ENCODE measurements around the gene CLASP2. TPM values are rescaled to one million over a fixed set of nuclear protein-coding genes. Genes with fewer than 3 reads are reported as not detected.

CLASP2 gene
- total and polyA plus RNA-seq, 2 experiments from 2014 or later = 12.3 to 30.4 TPM

DNA sequence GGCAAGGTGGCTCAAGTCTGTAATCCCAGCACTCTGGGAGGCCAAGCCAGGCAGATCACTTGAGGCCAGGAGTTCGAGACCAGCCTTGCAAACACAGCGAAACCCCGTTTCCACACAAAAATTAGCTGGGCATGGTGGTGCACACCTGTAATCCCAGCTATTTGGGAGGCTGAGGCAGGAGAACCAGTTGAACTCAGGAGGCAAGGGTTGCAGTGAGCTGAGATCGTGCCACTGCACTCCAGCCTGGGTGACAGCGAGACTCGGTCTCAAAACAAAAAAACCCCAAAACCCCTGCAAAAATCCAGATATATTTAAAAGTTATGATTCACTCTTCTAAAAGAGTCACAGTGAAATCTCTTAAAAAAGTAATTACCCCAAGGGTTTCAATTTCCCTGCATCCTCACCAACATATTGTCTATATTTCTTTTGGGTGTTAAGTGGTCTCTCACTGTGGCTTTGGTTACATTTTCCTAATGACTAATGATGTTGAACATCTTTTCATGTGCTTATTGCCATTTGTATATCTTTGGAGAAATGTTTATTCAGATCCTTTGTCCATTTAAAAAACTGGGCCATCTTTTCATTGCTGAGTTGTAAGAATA is 204.7 kb downstream of the CLASP2 start:
- Histone ChIP-seq H3K9ac (no peak overlapping the region), H3K4me1 (ENCODE audit: insufficient read depth) (no peaks in the 10 kb centered on the region), H2AFZ (no peak overlapping the region), H3K36me3 (ENCODE audit: low read depth) (no peaks in the 10 kb centered on the region), H4K20me1 (ENCODE audit: insufficient read depth) (no peaks in the 10 kb centered on the region), H3K4me2 (ENCODE audit: unreplicated experiment) (no peak overlapping the region), H3K27me3 (replicated peaks; ENCODE audit: insufficient read depth) (no peaks in the 10 kb centered on the region), H3K9me2 (ENCODE audit: insufficient read depth) (no peaks in the 10 kb centered on the region), H3K9me3 (ENCODE audit: low read depth) (no peaks in the 10 kb centered on the region), H3K79me2 (ENCODE audit: insufficient read depth) (no peaks in the 10 kb centered on the region), H3K27ac (no peak overlapping the region), H3F3A (ENCODE audit: insufficient read depth) (no peaks in the 10 kb centered on the region), H3K4me3 (no peak overlapping the region)
- in situ Hi-C loops (cut with MboI) = no loop called here
- 93 to 97% methylated on average over 6 of the region's 6 CpGs for WGBS, 2 experiments (ENCODE audit: low coverage in 1 of 2, low lambda C conversion rate in 2 of 2, missing lambda C conversion rate in 2 of 2)
- no peak for DNase-seq
- no peak for TF ChIP-seq EZH2 (IDR thresholded peaks at IDR 0.05; ENCODE audit: insufficient read depth, poor library complexity, severe bottlenecking)
- TF ChIP-seq EZH2phosphoT487 (IDR thresholded peaks at IDR 0.05; ENCODE audit: insufficient read depth, low read depth) = no peak

DNA sequence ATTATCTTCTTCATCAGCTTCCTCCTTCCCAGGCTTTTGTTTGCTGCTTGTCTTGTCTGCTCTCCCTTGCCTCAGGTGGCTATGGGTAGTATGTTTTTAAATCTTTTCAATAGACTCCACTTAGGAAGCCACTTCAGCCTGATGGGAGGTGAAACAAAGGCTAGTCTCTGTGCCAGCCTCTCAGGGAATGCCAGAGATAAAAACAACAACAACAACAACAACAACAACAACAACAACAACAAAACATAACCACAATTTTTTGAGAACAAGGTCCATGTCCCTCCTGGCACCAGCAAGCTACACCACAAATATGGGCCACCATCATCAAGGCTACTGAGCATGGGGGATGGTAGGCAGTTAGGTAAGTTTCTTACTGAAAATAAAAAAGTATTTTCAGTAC is 213.0 kb downstream of the CLASP2 start:
- Histone ChIP-seq H3F3A (ENCODE audit: insufficient read depth) (no peaks in the 10 kb centered on the region), H3K4me2 (ENCODE audit: unreplicated experiment) (no peak overlapping the region), H3K4me1 (ENCODE audit: insufficient read depth) (no peaks in the 10 kb centered on the region), H4K20me1 (ENCODE audit: insufficient read depth) (no peaks in the 10 kb centered on the region), H3K36me3 (ENCODE audit: low read depth) (0 out of 2 replicates have a peak, but pooled peaks cover 9% of the 10 kb centered on the region), H3K27ac (no peak overlapping the region), H3K27me3 (replicated peaks; ENCODE audit: insufficient read depth) (no peaks in the 10 kb centered on the region), H3K9ac (no peak overlapping the region), H3K9me3 (ENCODE audit: low read depth) (no peaks in the 10 kb centered on the region), H3K4me3 (no peak overlapping the region), H3K9me2 (ENCODE audit: insufficient read depth) (no peaks in the 10 kb centered on the region), H2AFZ (no peak overlapping the region), H3K79me2 (ENCODE audit: insufficient read depth) (no peaks in the 10 kb centered on the region)
- in situ Hi-C loops (cut with MboI) = no loop called here
- TF ChIP-seq EZH2 (IDR thresholded peaks at IDR 0.05; ENCODE audit: insufficient read depth, poor library complexity, severe bottlenecking) (no peak), EZH2phosphoT487 (IDR thresholded peaks at IDR 0.05; ENCODE audit: insufficient read depth, low read depth) (no peak)
- DNase-seq = no peak

DNA sequence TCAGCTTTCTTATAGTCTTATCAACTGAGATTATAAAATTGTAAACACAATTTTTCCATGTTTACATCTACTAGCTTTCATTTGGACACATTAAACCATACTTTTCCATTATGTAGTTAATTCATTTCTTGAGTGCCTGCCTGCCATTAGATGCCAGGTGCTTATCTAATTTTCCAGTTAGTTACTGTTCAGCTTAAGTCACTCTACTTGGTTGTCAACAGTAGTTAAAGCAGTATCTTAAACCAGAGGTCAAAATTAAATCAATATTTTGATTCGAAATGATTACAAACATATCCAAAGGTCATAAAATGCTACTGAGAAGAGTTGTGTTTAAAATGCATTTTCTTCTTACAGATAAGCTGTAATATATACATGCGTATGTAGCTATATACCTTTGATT is 221.6 kb downstream of the CLASP2 start:
- Histone ChIP-seq H3K4me1 (ENCODE audit: insufficient read depth) (no peaks in the 10 kb centered on the region), H3K9me2 (ENCODE audit: insufficient read depth) (no peaks in the 10 kb centered on the region), H3K27ac (no peak overlapping the region), H3K79me2 (ENCODE audit: insufficient read depth) (no peaks in the 10 kb centered on the region), H3K4me2 (ENCODE audit: unreplicated experiment) (no peak overlapping the region), H3K9ac (no peak overlapping the region), H3K4me3 (no peak overlapping the region), H3K27me3 (replicated peaks; ENCODE audit: insufficient read depth) (no peaks in the 10 kb centered on the region), H3F3A (ENCODE audit: insufficient read depth) (no peaks in the 10 kb centered on the region), H3K9me3 (ENCODE audit: low read depth) (no peaks in the 10 kb centered on the region), H4K20me1 (ENCODE audit: insufficient read depth) (no peaks in the 10 kb centered on the region), H3K36me3 (ENCODE audit: low read depth) (no peaks in the 10 kb centered on the region), H2AFZ (no peak overlapping the region)
- TF ChIP-seq EZH2 (IDR thresholded peaks at IDR 0.05; ENCODE audit: insufficient read depth, poor library complexity, severe bottlenecking) = no peak
- no peak for TF ChIP-seq EZH2phosphoT487 (IDR thresholded peaks at IDR 0.05; ENCODE audit: insufficient read depth, low read depth)
- in situ Hi-C loops (cut with MboI) = no loop called here
- WGBS, 2 experiments (ENCODE audit: low coverage in 1 of 2, low lambda C conversion rate in 2 of 2, missing lambda C conversion rate in 2 of 2) = 70 to 73% methylated on average over 2 of the region's 2 CpGs
- no peak for DNase-seq

DNA sequence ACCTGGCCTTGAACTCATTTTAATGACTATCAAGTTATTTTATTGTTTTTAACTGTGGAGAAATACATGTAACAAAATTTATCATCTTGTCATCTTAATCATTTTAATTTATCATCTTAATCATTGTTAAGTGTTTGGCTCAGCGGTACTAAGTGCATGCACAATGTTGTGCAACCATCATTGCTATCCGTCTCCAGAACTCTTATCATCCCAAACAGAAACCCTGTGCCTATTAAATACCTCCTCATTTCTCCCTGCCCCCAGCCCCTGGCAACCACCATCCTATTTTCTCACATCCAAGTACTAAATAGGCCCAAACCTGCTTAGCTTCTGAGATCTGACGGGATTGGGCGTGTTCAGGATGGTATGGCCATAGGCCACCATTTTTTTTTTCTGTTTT is 226.3 kb downstream of the CLASP2 start:
- Histone ChIP-seq H3K36me3 (ENCODE audit: low read depth) (no peaks in the 10 kb centered on the region), H3K79me2 (ENCODE audit: insufficient read depth) (no peaks in the 10 kb centered on the region), H3K9ac (no peak overlapping the region), H3K4me3 (no peak overlapping the region), H3K9me3 (ENCODE audit: low read depth) (no peaks in the 10 kb centered on the region), H3K27ac (no peak overlapping the region), H3K4me1 (ENCODE audit: insufficient read depth) (no peaks in the 10 kb centered on the region), H3K4me2 (ENCODE audit: unreplicated experiment) (no peak overlapping the region), H3K9me2 (ENCODE audit: insufficient read depth) (no peaks in the 10 kb centered on the region), H4K20me1 (ENCODE audit: insufficient read depth) (no peaks in the 10 kb centered on the region), H3F3A (ENCODE audit: insufficient read depth) (no peaks in the 10 kb centered on the region), H3K27me3 (replicated peaks; ENCODE audit: insufficient read depth) (no peaks in the 10 kb centered on the region), H2AFZ (no peak overlapping the region)
- no peak for DNase-seq
- in situ Hi-C loops (cut with MboI) = no loop called here
- WGBS, 2 experiments (ENCODE audit: low coverage in 1 of 2, low lambda C conversion rate in 2 of 2, missing lambda C conversion rate in 2 of 2) = 85 to 93% methylated on average over 4 of the region's 4 CpGs
- no peak for TF ChIP-seq EZH2phosphoT487 (IDR thresholded peaks at IDR 0.05; ENCODE audit: insufficient read depth, low read depth)
- TF ChIP-seq EZH2 (IDR thresholded peaks at IDR 0.05; ENCODE audit: insufficient read depth, poor library complexity, severe bottlenecking) = no peak

DNA sequence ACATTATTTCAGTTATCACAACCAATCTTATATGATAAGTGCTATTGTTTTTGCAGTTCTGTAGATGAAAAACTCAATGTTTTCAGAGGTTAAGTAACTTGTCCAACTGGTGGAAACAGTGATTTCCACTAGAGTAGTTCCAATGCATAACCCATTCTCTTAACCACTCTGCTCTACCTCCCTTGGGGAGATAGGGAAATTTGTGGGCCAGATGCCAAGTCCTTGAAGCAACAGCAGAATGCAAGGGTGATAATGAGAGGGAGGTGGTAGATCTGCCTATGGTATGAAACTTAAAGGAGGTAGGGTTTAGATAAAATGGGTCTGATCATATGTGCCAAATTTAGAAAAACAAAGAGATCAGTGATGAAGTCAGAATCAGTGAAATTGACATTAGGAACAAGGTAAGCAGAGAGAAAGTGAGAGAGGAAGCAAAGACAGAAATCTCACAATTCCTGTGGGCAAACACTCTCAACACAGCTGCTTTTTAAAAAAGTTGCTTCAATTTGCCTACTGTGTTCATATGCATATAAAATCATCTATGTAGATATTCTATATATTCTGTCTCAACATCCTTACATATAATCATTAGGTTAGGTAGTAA is 227.3 kb downstream of the CLASP2 start:
- no peak for DNase-seq
- Histone ChIP-seq H2AFZ (no peak overlapping the region), H3K36me3 (ENCODE audit: low read depth) (no peaks in the 10 kb centered on the region), H3K79me2 (ENCODE audit: insufficient read depth) (no peaks in the 10 kb centered on the region), H3K9me2 (ENCODE audit: insufficient read depth) (no peaks in the 10 kb centered on the region), H3K9me3 (ENCODE audit: low read depth) (no peaks in the 10 kb centered on the region), H4K20me1 (ENCODE audit: insufficient read depth) (no peaks in the 10 kb centered on the region), H3K27ac (no peak overlapping the region), H3F3A (ENCODE audit: insufficient read depth) (no peaks in the 10 kb centered on the region), H3K9ac (no peak overlapping the region), H3K4me3 (no peak overlapping the region), H3K4me1 (ENCODE audit: insufficient read depth) (no peaks in the 10 kb centered on the region), H3K27me3 (replicated peaks; ENCODE audit: insufficient read depth) (no peaks in the 10 kb centered on the region), H3K4me2 (ENCODE audit: unreplicated experiment) (no peak overlapping the region)
- TF ChIP-seq EZH2 (IDR thresholded peaks at IDR 0.05; ENCODE audit: insufficient read depth, poor library complexity, severe bottlenecking) = no peak
- no peak for TF ChIP-seq EZH2phosphoT487 (IDR thresholded peaks at IDR 0.05; ENCODE audit: insufficient read depth, low read depth)
- in situ Hi-C loops (cut with MboI) = no loop called here

Measured in GM23248 (cell line).